Keratinocyte (primary cell): ENCODE results near the gene PRR23E. TPM values are rescaled to one million over a fixed set of nuclear protein-coding genes. Genes with fewer than 3 reads are reported as not detected.

Source experiments
- DNase-seq: peaks from one replicate; pipeline ENCODE4 v3.0.0-alpha.2; 2011; ENCODE audit warnings: low read depth, missing footprints, low spot score
- FAIRE-seq: peaks from 2 replicates; lab custom pipeline; 2011; peaks lifted over from hg19 to GRCh38; lab: Jason Lieb, UNC
- H2AFZ ChIP-seq: 2 replicates; pipeline ENCODE4 v1.6.0; 2012; ENCODE audit warnings: low read length, control low read depth, inconsistent platforms; ENCODE audit not compliant: control insufficient read depth
- H3K27ac ChIP-seq: 2 replicates; pipeline ENCODE4 v1.5.1; 2011; ENCODE audit warnings: low read length; ENCODE audit not compliant: control insufficient read depth, insufficient read depth
- H3K27me3 ChIP-seq: 3 replicates; pipeline ENCODE4 v1.6.0; 2011; ENCODE audit warnings: low read length; ENCODE audit not compliant: control insufficient read depth, insufficient read depth; ENCODE audit errors: extremely low read depth
- H3K36me3 ChIP-seq, 2 experiments: 2 replicates in 1 of 2; 3 replicates in 1 of 2; pipeline ENCODE4 v1.5.1; 2011; ENCODE audit warnings: low read length in 2 of 2, mild to moderate bottlenecking in 1 of 2; ENCODE audit not compliant: control insufficient read depth in 2 of 2, insufficient read depth in 2 of 2; ENCODE audit errors: extremely low read depth in 1 of 2
- H3K4me1 ChIP-seq: 3 replicates; pipeline ENCODE4 v1.5.1; 2011; ENCODE audit warnings: low read length; ENCODE audit not compliant: control insufficient read depth, insufficient read depth; ENCODE audit errors: extremely low read depth
- H3K4me2 ChIP-seq: 3 replicates; pipeline ENCODE4 v1.6.0; 2011; ENCODE audit warnings: low read depth, low read length; ENCODE audit not compliant: control insufficient read depth, insufficient read depth; ENCODE audit errors: extremely low read depth
- H3K4me3 ChIP-seq, 3 experiments: fragments of 200-600 bp in 1 of 3; sonication (generic) in 1 of 3; 2 replicates in 2 of 3; 3 replicates in 1 of 3; pipeline ENCODE4 v1.5.1; 2011 to 2016; ENCODE audit warnings: low read length in 3 of 3, mild to moderate bottlenecking in 3 of 3, control low read depth in 2 of 3, inconsistent platforms in 1 of 3, low read depth in 1 of 3, mixed read lengths in 1 of 3, mixed run types in 1 of 3, moderate library complexity in 1 of 3; ENCODE audit not compliant: control insufficient read depth in 2 of 3, insufficient read depth in 2 of 3; ENCODE audit errors: extremely low read depth in 1 of 3
- H3K79me2 ChIP-seq: 2 replicates; pipeline ENCODE4 v1.6.0; 2012; ENCODE audit warnings: low read length; ENCODE audit not compliant: control insufficient read depth, insufficient read depth
- H3K9ac ChIP-seq: 3 replicates; pipeline ENCODE4 v1.6.0; 2011; ENCODE audit warnings: low read length; ENCODE audit not compliant: control insufficient read depth, insufficient read depth; ENCODE audit errors: extremely low read depth
- H3K9me1 ChIP-seq: 3 replicates; pipeline ENCODE4 v1.6.0; 2011; ENCODE audit warnings: low read length; ENCODE audit not compliant: control insufficient read depth, insufficient read depth; ENCODE audit errors: extremely low read depth
- H3K9me3 ChIP-seq: 2 replicates; pipeline ENCODE4 v1.5.1; 2012; ENCODE audit warnings: low read depth, low read length; ENCODE audit not compliant: control insufficient read depth
- H4K20me1 ChIP-seq: 3 replicates; pipeline ENCODE4 v1.6.0; 2011; ENCODE audit warnings: low read length; ENCODE audit not compliant: control insufficient read depth, insufficient read depth; ENCODE audit errors: extremely low read depth
- EZH2 ChIP-seq: IDR thresholded peaks from one replicate; pipeline ENCODE4 v1.6.1; 2012; ENCODE audit warnings: inconsistent platforms, mild to moderate bottlenecking, low read length, moderate library complexity
- dilution Hi-C: fragments of 300-500 bp; cut with MboI; formaldehyde crosslinking; loops from one replicate; pipeline ENCODE4 v1.7.0; 2020; ENCODE audit warnings: low sequenced_read_pairs; ENCODE audit not compliant: extremely low pct_ligation_motif_present
- polyA plus RNA-seq, 5 experiments: library from polyadenylated mRNA; depleted of rRNA in 3 of 5; stranded (reverse) in 3 of 5; stranded (forward) in 1 of 5; unstranded in 1 of 5; fragments of >200 nt; gene quantifications; 1 replicate in 1 of 5; 2 replicates in 3 of 5; 3 replicates in 1 of 5; pipeline versions ENCODE4 v1.2.1 to v1.2.3, GENCODE V29; 2011 to 2012; ENCODE audit warnings: missing spikeins in 2 of 5, low read depth in 1 of 5, low replicate concordance in 1 of 5
- TF ChIP-seq, protein P1 (sequence below), 3 experiments: IDR thresholded peaks in 1 of 3; conservative IDR thresholded peaks in 1 of 3; optimal IDR thresholded peaks in 1 of 3; 2 replicates in 2 of 3; 3 replicates in 1 of 3; pipeline versions ENCODE3 to v1.5.1; 2011; ENCODE audit warnings: low read length in 3 of 3, mild to moderate bottlenecking in 3 of 3, moderate library complexity in 2 of 3, control low read depth in 1 of 3, inconsistent platforms in 1 of 3; ENCODE audit not compliant: insufficient read depth in 2 of 3; ENCODE audit errors: extremely low read depth in 1 of 3

Gene PRR23E
- polyA plus RNA-seq, 1 donor (not counting 4 experiments of a cell fraction or from before 2014, with no cell fraction given): not detected

- DNase-seq (no peak), FAIRE-seq (no peak)
- no peak overlapping the region for H2AFZ ChIP-seq
- H3K9me3 ChIP-seq: no peaks in the 10 kb centered on the region
- H3K4me1 ChIP-seq: no peaks in the 10 kb centered on the region
- H4K20me1 ChIP-seq: no peaks in the 10 kb centered on the region
- H3K9ac ChIP-seq: no peak overlapping the region
- H3K79me2 ChIP-seq: no peaks in the 10 kb centered on the region
- H3K36me3 ChIP-seq: no peaks in the 10 kb centered on the region
- H3K4me2 ChIP-seq: no peak overlapping the region
- no peaks in the 10 kb centered on the region for H3K9me1 ChIP-seq
- H3K4me3 ChIP-seq: no peak overlapping the region
- no peaks in the 10 kb centered on the region for H3K27me3 ChIP-seq
- TF ChIP-seq EZH2: no peak
- TF ChIP-seq, protein P1, sequence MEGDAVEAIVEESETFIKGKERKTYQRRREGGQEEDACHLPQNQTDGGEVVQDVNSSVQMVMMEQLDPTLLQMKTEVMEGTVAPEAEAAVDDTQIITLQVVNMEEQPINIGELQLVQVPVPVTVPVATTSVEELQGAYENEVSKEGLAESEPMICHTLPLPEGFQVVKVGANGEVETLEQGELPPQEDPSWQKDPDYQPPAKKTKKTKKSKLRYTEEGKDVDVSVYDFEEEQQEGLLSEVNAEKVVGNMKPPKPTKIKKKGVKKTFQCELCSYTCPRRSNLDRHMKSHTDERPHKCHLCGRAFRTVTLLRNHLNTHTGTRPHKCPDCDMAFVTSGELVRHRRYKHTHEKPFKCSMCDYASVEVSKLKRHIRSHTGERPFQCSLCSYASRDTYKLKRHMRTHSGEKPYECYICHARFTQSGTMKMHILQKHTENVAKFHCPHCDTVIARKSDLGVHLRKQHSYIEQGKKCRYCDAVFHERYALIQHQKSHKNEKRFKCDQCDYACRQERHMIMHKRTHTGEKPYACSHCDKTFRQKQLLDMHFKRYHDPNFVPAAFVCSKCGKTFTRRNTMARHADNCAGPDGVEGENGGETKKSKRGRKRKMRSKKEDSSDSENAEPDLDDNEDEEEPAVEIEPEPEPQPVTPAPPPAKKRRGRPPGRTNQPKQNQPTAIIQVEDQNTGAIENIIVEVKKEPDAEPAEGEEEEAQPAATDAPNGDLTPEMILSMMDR (optimal IDR thresholded peaks at IDR 0.05 in 1 of 3, IDR thresholded peaks at IDR 0.05 in 1 of 3, conservative IDR thresholded peaks at IDR 0.05 in 1 of 3; ENCODE audit: extremely low read depth in 1 of 3, insufficient read depth in 2 of 3, low read length in 3 of 3): no peak
- no peak overlapping the region for H3K27ac ChIP-seq
- dilution Hi-C loops: no loop called here
These were observed 41.8 kb downstream of the PRR23E start for GRCh38 chr3:127234778-127235177.

- H3K27ac ChIP-seq: no peak overlapping the region
- FAIRE-seq: no peak
- H4K20me1 ChIP-seq: no peaks in the 10 kb centered on the region
- H3K4me1 ChIP-seq: no peaks in the 10 kb centered on the region
- H3K4me2 ChIP-seq: no peak overlapping the region
- no peaks in the 10 kb centered on the region for H3K79me2 ChIP-seq
- DNase-seq: no peak
- H3K27me3 ChIP-seq: peaks cover 3% of the 10 kb centered on the region
- H3K9me3 ChIP-seq: no peaks in the 10 kb centered on the region
- dilution Hi-C loops: no loop called here
- TF ChIP-seq, protein P1 (optimal IDR thresholded peaks at IDR 0.05 in 1 of 3, IDR thresholded peaks at IDR 0.05 in 1 of 3, conservative IDR thresholded peaks at IDR 0.05 in 1 of 3; ENCODE audit: extremely low read depth in 1 of 3, insufficient read depth in 2 of 3, low read length in 3 of 3): no peak
- no peak for TF ChIP-seq EZH2
- H3K9me1 ChIP-seq: no peaks in the 10 kb centered on the region
- no peak overlapping the region for H2AFZ ChIP-seq
- no peak overlapping the region for H3K9ac ChIP-seq
- no peaks in the 10 kb centered on the region for H3K36me3 ChIP-seq
- H3K4me3 ChIP-seq: no peak overlapping the region
These were observed 42.8 kb downstream of the PRR23E start for GRCh38 chr3:127235706-127236105.
